Measurements from ENCODE around the gene ATP2B2. TPM values are rescaled to one million over a fixed set of nuclear protein-coding genes. Genes with fewer than 3 reads are reported as not detected.

The ATP2B2 gene
- total and polyA plus RNA-seq, 2 of the 8 experiments (the other 6 are each of a cell fraction or from before 2014, with no cell fraction given): 0.14 to 1.2 TPM

GRCh38 chr3:10363935-10364334, 141.5 kb downstream of the ATP2B2 start (continued):
- TF ChIP-seq, protein P1, sequence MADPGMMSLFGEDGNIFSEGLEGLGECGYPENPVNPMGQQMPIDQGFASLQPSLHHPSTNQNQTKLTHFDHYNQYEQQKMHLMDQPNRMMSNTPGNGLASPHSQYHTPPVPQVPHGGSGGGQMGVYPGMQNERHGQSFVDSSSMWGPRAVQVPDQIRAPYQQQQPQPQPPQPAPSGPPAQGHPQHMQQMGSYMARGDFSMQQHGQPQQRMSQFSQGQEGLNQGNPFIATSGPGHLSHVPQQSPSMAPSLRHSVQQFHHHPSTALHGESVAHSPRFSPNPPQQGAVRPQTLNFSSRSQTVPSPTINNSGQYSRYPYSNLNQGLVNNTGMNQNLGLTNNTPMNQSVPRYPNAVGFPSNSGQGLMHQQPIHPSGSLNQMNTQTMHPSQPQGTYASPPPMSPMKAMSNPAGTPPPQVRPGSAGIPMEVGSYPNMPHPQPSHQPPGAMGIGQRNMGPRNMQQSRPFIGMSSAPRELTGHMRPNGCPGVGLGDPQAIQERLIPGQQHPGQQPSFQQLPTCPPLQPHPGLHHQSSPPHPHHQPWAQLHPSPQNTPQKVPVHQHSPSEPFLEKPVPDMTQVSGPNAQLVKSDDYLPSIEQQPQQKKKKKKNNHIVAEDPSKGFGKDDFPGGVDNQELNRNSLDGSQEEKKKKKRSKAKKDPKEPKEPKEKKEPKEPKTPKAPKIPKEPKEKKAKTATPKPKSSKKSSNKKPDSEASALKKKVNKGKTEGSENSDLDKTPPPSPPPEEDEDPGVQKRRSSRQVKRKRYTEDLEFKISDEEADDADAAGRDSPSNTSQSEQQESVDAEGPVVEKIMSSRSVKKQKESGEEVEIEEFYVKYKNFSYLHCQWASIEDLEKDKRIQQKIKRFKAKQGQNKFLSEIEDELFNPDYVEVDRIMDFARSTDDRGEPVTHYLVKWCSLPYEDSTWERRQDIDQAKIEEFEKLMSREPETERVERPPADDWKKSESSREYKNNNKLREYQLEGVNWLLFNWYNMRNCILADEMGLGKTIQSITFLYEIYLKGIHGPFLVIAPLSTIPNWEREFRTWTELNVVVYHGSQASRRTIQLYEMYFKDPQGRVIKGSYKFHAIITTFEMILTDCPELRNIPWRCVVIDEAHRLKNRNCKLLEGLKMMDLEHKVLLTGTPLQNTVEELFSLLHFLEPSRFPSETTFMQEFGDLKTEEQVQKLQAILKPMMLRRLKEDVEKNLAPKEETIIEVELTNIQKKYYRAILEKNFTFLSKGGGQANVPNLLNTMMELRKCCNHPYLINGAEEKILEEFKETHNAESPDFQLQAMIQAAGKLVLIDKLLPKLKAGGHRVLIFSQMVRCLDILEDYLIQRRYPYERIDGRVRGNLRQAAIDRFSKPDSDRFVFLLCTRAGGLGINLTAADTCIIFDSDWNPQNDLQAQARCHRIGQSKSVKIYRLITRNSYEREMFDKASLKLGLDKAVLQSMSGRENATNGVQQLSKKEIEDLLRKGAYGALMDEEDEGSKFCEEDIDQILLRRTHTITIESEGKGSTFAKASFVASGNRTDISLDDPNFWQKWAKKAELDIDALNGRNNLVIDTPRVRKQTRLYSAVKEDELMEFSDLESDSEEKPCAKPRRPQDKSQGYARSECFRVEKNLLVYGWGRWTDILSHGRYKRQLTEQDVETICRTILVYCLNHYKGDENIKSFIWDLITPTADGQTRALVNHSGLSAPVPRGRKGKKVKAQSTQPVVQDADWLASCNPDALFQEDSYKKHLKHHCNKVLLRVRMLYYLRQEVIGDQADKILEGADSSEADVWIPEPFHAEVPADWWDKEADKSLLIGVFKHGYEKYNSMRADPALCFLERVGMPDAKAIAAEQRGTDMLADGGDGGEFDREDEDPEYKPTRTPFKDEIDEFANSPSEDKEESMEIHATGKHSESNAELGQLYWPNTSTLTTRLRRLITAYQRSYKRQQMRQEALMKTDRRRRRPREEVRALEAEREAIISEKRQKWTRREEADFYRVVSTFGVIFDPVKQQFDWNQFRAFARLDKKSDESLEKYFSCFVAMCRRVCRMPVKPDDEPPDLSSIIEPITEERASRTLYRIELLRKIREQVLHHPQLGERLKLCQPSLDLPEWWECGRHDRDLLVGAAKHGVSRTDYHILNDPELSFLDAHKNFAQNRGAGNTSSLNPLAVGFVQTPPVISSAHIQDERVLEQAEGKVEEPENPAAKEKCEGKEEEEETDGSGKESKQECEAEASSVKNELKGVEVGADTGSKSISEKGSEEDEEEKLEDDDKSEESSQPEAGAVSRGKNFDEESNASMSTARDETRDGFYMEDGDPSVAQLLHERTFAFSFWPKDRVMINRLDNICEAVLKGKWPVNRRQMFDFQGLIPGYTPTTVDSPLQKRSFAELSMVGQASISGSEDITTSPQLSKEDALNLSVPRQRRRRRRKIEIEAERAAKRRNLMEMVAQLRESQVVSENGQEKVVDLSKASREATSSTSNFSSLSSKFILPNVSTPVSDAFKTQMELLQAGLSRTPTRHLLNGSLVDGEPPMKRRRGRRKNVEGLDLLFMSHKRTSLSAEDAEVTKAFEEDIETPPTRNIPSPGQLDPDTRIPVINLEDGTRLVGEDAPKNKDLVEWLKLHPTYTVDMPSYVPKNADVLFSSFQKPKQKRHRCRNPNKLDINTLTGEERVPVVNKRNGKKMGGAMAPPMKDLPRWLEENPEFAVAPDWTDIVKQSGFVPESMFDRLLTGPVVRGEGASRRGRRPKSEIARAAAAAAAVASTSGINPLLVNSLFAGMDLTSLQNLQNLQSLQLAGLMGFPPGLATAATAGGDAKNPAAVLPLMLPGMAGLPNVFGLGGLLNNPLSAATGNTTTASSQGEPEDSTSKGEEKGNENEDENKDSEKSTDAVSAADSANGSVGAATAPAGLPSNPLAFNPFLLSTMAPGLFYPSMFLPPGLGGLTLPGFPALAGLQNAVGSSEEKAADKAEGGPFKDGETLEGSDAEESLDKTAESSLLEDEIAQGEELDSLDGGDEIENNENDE (IDR thresholded peaks at IDR 0.05; ENCODE audit: insufficient replicate concordance, low read length): no peak
- no peak for TF ChIP-seq POLR2A (IDR thresholded peaks at IDR 0.05; ENCODE audit: control extremely low read depth in 1 of 2, low read depth in 2 of 2, low read length in 2 of 2)
- TF ChIP-seq YY1 (IDR thresholded peaks at IDR 0.05; ENCODE audit: low read depth, low read length): no peak
- no peak for TF ChIP-seq TEAD4 (IDR thresholded peaks at IDR 0.05; ENCODE audit: low read depth, low read length)
- no peak for TF ChIP-seq RFX5 (IDR thresholded peaks at IDR 0.05; ENCODE audit: borderline replicate concordance, low read depth, low read length)
- TF ChIP-seq CEBPB (IDR thresholded peaks at IDR 0.05; ENCODE audit: low read depth, low read length): no peak
- no peak for TF ChIP-seq SIRT6 (IDR thresholded peaks at IDR 0.05; ENCODE audit: low read length)
- no peak for TF ChIP-seq CBX5 (IDR thresholded peaks at IDR 0.05; ENCODE audit: low read depth, low read length)
- TF ChIP-seq PHF8 (conservative IDR thresholded peaks at IDR 0.05; ENCODE audit: low read depth, low read length): no peak
- TF ChIP-seq BACH1 (IDR thresholded peaks at IDR 0.05; ENCODE audit: low read length): no peak
- no peak for TF ChIP-seq POLR2AphosphoS5 (IDR thresholded peaks at IDR 0.05; ENCODE audit: low read depth, low read length)

Data from H1 (cell line).